HL-60 (cell line): ENCODE measurements around the gene COPZ2.
A peak's percentile ranks its signal among the peaks of the same experiment; 100 is the strongest.

Source experiments
- DNase-seq, 2 experiments: peaks; one replicate each; pipeline ENCODE4 v3.0.0-alpha.2; 2010 to 2020; ENCODE audit warnings: low read depth in 1 of 2, low spot score in 1 of 2
- H3K27ac ChIP-seq: fragments of 250-450 bp; sonication (Bioruptor Pico); replicated peaks from 2 replicates; pipeline ENCODE4 v1.5.1; 2020; ENCODE audit warnings: mild to moderate bottlenecking, moderate library complexity
- H3K27me3 ChIP-seq: fragments of 250-450 bp; sonication (Bioruptor Pico); 2 replicates; pipeline ENCODE4 v1.5.1; 2021; ENCODE audit warnings: mild to moderate bottlenecking, moderate library complexity; ENCODE audit not compliant: insufficient read depth, poor library complexity, severe bottlenecking
- H3K4me3 ChIP-seq: replicated peaks from 2 replicates; pipeline ENCODE4 v1.5.1; 2011; ENCODE audit warnings: mild to moderate bottlenecking, control low read depth, low read length; ENCODE audit not compliant: insufficient read depth
- CTCF ChIP-seq: IDR thresholded peaks from one replicate; pipeline ENCODE4 v1.5.1; 2011; ENCODE audit warnings: low read length, control low read depth, inconsistent platforms; ENCODE audit not compliant: insufficient read depth
- GABPA ChIP-seq: IDR thresholded peaks from 2 replicates; pipeline ENCODE4 v1.6.1; 2012; ENCODE audit warnings: low read depth
- POLR2AphosphoS5 ChIP-seq: IDR thresholded peaks from 2 replicates; pipeline ENCODE4 v1.6.1; 2012; ENCODE audit warnings: low read depth
- REST ChIP-seq: IDR thresholded peaks from 2 replicates; pipeline ENCODE4 v1.6.1; 2012; ENCODE audit warnings: low read depth; ENCODE audit not compliant: insufficient replicate concordance
- SPI1 ChIP-seq: IDR thresholded peaks from 2 replicates; pipeline ENCODE4 v1.6.1; 2012; ENCODE audit warnings: low read depth, mild to moderate bottlenecking, borderline replicate concordance

COPZ2 gene

GRCh38 chr17:48055531-48056245 lies 18.1 kb upstream of the COPZ2 start:
- H3K4me3 ChIP-seq, result no peak overlapping the region
- no peak for TF ChIP-seq GABPA
- no peak for TF ChIP-seq POLR2AphosphoS5
- TF ChIP-seq CTCF, result no peak
- no peak for TF ChIP-seq SPI1
- no peak for TF ChIP-seq REST
- 0 out of 2 replicates have a peak overlapping the region, but pooled peaks have one; percentile 18 for H3K27ac ChIP-seq
- DNase-seq, result no peak
- H3K27me3 ChIP-seq, result no peaks in the 10 kb centered on the region

- H3K27me3 ChIP-seq, result no peaks in the 10 kb centered on the region
- H3K27ac ChIP-seq, result no peak overlapping the region
- DNase-seq, result no peak
- H3K4me3 ChIP-seq, result no peak overlapping the region
- TF ChIP-seq POLR2AphosphoS5, result no peak
- no peak for TF ChIP-seq GABPA
- no peak for TF ChIP-seq REST
- TF ChIP-seq SPI1, result no peak
- TF ChIP-seq CTCF, result no peak
These were observed 16.9 kb upstream of the COPZ2 start for GRCh38 chr17:48054238-48055185.

- H3K4me3 ChIP-seq, result no peak overlapping the region
- TF ChIP-seq POLR2AphosphoS5 (no peak), REST (no peak), SPI1 (no peak), CTCF (no peak), GABPA (no peak)
- no peaks in the 10 kb centered on the region for H3K27me3 ChIP-seq
- no peak for DNase-seq
- no peak overlapping the region for H3K27ac ChIP-seq
These were observed 16.2 kb upstream of the COPZ2 start for GRCh38 chr17:48053758-48054237.
